Stimulated activated CD8-positive, alpha-beta memory T cell treated with anti-CD3 and anti-CD28 coated beads, Interleukin-2, amount 100 ng/mL, for 1 hour (primary cell): Measurements from ENCODE around the gene TRIM28.
"Not testable (repeated sequence)": the region's sequence is repeated elsewhere in the genome, so short reads cannot be mapped to it uniquely, and the experiment has no call there.

ENCODE experiments used
- DNase-seq, 2 donors: peaks; one replicate each; pipeline ENCODE4 v3.0.0-alpha.2; 2020; ENCODE audit warnings: low read depth in 2 of 2

Gene TRIM28

DNA sequence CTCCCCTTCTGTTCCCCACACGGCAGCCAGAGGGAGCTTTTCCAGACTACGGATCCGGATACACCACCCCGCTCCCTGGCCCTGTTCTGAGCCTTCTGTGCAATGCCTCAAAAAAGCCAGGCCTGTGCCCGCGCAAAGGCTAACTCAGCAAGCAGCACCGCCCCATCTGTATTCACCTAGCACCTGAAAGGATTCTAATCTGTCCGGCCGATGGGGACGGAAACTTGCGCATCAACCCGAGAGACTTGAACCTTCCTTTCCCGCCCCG lies 24.8 kb upstream of the TRIM28 start:
- DNase-seq, result no peak

- peak; percentile 69 to 80 for DNase-seq
These were observed 24.3 kb upstream of the TRIM28 start, which contains the start of gene ZBTB45 for GRCh38 chr19:58519355-58520256. Gene ZBTB45, minus strand, starts transcription at chr19:58519810. Its CDS starts 2,137 bp downstream, at chr19:58517673.

GRCh38 chr19:58520257-58520599 lies 23.6 kb upstream of the TRIM28 start:
- no peak for DNase-seq

- DNase-seq, result no peak
These were observed 22.2 kb upstream of the TRIM28 start for GRCh38 chr19:58521651-58522050.

DNA sequence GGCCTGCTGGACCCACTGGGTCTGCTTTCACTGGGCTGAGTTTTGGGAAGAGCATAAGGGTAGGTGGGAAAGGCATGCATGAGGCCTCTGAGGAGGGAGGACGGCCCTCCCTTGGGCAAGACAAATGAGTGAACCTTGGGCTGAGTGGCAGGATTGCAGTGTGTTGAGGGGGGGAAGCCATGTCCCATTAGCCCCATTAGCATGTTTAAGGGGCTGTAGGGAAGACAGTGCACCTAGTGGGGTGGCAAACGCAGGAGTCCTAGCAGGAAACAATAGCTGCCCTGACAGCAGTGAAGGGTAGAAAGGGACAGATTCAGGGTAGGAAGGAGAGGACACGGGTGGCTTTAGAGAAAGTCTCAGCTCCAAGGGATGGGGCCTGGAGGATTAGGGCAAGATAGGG lies 21.2 kb upstream of the TRIM28 start:
- no peak for DNase-seq

GRCh38 chr19:58529405-58529804 lies 14.5 kb upstream of the TRIM28 start:
- DNase-seq, result no peak

- no peak for DNase-seq
These were observed 12.6 kb upstream of the TRIM28 start for GRCh38 chr19:58531034-58531840.

GRCh38 chr19:58535857-58536256 lies 8.0 kb upstream of the TRIM28 start:
- no peak for DNase-seq

DNA sequence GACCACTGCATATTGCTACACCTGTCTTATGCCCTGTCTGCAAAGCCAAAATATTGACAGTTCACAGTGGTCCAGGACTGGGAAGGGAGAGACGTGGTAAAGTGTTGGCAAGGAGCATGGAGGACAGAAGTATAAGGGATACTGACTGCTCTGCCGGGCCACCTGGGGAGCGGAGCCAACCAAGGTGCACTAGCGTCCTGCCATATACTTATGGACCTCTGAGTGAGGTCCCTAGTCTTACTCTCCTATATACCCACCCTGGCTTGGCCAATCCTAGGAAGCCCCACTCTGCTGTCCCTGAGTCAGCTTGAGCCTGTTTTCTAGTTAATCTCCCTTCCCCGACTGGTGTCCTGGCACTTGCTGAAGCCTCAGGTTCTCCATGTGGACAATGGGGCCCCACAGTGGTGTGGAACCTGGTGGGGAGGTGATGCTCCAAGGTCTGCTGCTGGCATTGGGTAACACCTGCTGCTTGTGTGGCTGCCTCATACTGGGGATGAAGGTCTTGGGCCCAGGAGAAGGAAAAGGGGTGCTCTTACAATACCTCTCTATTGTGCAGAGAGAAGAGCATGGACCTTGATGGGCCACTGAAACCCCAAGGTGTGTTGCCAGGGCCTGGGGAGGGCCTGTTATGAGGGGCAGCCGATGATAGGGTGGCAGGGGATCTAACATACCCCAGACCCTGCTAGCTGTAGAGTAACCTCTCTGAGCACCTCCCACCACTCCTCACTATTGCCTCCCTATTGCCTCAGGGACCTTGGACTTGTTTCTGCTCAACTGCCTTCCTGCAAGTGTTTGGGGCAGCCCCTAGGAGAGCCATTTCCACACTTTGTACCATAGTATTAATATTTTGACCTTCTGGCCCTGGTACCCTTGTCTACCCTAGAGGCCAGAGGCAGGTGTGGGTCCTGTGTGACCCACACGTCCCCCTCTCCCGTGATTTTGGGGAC lies 6.7 kb upstream of the TRIM28 start:
- DNase-seq, result no peak

DNA sequence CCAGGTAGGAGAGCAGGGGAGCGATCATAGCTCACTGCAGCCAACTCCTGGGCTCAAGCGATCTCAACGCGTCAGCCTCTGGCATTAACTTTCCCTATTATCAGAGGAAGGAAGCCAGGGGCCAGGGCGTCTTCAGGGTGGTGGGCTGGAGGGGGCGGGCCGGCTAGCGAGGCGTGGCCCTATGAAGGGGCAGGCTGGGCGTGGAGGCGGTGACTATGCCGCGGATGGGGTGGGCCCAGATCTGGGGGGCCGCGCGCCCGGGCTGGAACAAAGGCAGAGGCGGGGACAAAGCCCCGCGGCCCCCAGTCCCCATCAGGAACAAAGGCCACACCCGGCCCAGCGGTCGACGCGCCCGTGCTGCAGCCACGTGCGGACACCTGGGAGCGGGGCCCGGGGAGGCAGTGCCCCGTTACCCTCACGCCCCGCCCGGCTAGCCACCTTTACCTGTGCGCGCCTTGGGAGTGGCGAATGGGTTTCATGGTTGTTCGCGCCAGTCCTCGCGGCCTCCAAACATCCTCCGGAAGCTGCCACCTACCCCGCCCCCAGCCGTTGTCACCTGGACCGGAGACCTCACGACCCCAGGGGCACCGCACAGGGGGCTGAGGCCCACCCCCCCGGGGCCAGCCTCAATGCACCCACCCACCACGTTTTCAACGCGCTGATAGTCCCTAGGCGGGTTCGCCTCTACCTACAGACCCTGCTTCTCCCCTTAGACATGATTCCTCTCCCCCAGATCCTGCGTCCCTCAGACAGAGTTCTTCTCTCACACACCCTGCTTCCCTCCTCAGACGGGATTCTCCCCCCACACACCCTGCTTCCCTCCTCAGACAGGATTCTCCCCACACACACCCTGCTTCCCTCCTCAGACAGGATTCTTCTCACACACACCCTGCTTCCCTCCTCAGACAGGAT lies 5.4 kb upstream of the TRIM28 start:
- DNase-seq, result no peak

DNA sequence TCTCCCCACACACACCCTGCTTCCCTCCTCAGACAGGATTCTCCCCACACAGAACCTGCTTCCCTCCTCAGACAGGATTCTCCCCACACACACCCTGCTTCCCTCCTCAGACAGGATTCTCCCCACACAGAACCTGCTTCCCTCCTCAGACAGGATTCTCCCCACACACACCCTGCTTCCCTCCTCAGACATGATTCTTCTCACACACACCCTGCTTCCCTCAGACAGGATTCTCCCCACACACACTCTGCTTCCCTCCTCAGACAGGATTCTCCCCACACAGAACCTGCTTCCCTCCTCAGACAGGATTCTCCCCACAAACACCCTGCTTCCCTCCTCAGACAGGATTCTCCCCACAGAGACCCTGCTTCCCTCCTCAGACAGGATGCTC lies 4.7 kb upstream of the TRIM28 start:
- not testable (repeated sequence) for DNase-seq

DNA sequence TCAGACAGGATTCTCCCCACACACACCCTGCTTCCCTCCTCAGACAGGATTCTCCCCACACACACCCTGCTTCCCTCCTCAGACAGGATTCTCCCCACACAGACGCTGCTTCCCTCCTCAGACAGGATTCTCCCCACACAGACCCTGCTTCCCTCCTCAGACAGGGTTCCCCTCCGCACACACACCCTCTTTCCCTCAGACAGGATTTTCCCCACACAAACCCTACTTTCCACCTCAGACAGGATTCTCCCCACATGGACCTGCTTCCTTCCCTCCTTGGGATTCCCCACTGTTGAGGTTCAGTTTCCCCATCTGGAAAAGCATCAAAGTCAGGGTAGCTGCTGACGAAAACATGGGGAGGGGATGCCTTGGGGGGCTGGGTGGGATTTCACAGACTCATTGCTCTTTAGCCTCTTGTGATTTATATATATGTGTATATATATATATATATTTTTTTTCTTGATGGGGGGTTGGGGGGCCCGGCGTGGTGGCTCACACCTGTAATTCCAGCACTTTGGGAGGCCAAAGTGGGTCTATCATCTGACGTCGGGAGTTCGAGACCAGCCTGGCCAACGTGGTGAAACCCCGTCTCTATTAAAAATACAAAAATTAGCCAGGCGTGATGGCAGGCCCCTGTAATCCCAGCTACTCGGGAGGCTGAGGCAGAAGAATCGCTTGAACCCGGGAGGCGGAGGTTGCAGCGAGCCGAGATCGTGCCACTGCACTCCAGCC lies 1.1 kb upstream of the TRIM28 start:
- DNase-seq, result not testable (repeated sequence)

DNA sequence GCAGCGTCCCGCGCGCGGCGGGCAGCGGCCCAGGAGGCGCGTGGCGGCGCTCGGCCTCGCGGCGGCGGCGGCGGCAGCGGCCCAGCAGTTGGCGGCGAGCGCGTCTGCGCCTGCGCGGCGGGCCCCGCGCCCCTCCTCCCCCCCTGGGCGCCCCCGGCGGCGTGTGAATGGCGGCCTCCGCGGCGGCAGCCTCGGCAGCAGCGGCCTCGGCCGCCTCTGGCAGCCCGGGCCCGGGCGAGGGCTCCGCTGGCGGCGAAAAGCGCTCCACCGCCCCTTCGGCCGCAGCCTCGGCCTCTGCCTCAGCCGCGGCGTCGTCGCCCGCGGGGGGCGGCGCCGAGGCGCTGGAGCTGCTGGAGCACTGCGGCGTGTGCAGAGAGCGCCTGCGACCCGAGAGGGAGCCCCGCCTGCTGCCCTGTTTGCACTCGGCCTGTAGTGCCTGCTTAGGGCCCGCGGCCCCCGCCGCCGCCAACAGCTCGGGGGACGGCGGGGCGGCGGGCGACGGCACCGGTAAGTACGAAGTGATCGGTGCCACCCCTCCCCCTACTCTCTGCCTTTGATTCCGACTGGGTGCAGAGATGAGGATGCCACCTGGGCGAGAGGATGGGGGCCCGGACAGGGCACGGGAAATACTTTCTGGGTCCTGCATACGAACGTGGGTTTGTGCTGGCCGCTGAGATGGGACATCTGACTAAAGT lies 874 bp downstream of the TRIM28 start:
- DNase-seq, result peak in 1 of 2 donors; percentile 66

- no peak for DNase-seq
These were observed 1.6 kb downstream of the TRIM28 start for GRCh38 chr19:58545286-58546018.

GRCh38 chr19:58546019-58546530 lies 2.2 kb downstream of the TRIM28 start:
- no peak for DNase-seq

GRCh38 chr19:58547323-58548312 lies 3.8 kb downstream of the TRIM28 start:
- no peak for DNase-seq

DNA sequence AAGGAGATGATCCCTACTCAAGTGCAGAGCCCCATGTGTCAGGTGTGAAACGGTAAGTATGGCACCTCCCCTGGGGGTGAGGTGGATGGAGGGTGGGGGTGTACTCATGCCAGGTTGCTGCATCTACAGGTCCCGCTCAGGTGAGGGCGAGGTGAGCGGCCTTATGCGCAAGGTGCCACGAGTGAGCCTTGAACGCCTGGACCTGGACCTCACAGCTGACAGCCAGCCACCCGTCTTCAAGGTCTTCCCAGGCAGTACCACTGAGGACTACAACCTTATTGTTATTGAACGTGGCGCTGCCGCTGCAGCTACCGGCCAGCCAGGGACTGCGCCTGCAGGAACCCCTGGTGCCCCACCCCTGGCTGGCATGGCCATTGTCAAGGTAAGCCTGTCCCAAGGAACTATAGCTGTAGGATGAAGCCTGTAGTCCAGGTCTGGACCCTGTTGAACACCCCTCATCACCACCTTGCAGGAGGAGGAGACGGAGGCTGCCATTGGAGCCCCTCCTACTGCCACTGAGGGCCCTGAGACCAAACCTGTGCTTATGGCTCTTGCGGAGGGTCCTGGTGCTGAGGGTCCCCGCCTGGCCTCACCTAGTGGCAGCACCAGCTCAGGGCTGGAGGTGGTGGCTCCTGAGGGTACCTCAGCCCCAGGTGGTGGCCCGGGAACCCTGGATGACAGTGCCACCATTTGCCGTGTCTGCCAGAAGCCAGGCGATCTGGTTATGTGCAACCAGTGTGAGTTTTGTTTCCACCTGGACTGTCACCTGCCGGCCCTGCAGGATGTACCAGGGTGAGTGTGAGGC lies 5.2 kb downstream of the TRIM28 start:
- no peak for DNase-seq
